GM21360 (cell line): ENCODE results near the gene PON3.

Experiments used
- ATAC-seq: cut with Tn5 transposase; IDR thresholded peaks from one replicate; pipeline ENCODE4 v1.9.1; 2021; ENCODE audit warnings: mild to moderate bottlenecking, moderate library complexity; ENCODE audit not compliant: unreplicated experiment

PON3 gene

DNA sequence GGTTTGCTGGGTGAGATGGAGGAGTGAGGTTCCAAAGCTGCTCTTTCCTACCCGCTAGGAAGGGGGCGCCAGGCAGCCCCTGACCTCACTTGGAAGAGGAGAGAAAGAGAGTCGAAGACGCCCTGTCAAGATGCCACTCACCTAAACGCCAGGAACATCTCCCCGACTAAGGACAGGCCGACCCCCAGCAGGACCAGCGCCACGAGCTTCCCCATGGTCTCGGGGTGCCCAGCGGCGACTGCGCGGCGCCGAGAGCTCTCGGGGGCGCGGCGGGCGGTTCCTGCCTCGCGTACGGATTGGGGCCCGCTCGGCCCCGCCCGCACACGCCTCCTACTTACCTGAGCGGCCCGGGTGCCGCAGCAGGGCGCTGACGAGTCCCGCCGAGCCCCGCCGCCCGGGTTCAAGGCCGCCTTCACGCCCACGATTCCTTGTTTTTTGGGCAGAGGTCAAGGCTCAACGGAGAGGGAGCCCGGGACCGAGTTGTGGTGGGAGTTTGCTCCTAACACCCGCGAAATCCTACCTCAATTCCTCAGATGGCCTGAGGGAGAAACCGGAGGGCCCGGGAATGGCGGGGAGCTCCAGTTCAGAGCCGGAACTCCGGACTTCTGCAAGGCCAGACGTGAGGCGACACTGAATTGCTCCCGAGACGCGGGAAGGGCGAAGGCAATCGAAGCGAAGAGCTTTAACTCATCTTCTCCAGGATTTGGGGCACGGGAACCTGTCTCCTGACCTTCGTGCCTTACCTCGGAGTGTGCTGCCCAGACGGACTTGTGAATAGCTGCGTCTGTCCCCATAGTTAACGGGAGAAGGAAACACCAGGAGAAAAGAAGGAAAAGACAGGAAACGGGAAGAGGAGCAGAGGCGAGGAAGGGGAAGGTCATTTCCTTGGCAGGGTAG lies at the start of gene PON3:
TSS of gene PON3 (minus strand) at position 240 of the 897 bp plus-strand sequence. CDS start at position 215, 25 bp downstream.
- ATAC-seq, result no peak

DNA sequence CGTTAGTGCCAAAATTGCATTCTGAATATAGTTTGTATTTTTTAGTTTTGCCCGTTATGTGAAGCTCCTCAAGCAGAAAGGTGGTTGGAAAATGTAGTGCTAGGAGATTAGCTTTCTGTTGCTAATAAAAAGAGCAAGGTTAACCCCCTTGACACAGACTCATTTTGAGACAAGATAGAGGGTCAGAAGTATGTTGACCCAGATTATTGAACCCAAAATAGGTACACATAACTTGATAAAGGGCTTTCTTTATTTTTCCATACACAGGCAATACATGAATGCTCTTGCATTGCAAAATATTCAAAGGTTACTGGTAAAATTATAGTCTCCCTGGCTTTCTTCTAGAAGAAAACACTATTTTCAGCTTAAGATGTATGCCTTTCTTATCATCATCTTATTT lies 48.6 kb upstream of the PON3 start:
- ATAC-seq, result no peak

DNA sequence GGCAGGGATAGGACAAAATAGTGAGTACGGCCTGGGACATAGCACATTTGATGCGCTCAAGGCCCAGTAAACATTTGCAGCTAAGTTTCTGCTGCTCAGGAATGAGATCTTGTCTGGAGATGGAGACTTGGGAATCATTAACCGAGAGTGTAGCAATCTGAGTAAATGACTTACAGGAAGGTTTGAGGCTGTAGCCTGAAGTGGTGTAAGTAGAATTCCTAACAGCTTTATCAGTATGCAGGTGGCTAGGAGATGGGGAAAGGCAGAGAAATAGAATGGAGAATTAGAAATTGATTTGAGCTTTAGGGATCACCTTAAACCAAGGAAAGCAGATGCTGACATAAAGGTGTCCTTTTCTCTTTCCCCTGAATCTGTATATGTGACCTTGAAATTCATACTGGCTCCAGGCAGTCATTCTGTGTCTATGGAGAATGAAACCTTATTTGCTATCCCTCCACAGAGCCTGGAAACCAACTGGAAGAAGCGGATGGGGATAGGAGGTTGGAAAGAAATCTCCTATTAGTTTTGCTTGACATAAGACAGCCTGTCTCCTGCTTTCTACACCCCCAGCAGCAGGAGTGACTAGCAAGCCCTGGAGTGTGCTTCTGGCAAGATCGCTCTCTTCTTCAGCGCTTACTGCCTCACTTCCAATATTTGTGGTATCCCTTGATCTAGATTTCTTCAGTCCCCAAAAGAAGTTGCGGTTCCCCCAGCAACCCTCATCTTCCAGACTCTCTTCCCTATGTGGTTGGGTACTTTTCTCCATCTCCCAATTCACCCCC lies 45.1 kb upstream of the PON3 start:
- ATAC-seq, result no peak

DNA sequence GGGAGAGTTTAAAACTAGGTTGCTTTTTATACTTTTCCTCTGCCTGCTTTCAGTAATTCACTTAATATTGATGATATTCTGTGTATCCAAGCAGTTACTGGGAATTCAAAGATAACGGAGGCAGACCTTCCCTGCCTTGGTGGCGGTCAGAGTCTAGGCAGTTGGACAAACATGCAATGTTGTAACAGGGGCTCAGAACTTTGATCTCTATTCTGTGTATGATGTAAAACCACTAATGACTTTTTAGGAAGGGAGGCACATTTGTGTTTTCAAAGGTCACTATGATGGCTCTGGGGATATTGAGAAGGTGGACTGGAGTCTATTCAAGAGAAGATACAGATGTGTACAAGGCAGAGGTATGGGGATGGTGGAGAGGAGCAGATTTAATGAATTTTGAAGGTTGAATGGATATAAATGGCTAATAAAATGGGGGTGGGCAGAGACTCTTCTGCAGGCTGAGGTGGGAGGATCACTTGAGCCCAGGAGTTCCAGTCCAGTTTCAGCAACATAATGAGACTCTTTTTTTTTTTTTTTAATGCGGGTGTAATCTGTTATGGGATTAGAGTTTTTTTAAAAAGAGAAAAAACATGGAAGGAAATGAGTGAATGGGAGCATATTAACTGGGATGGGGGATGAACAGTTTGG lies 44.3 kb upstream of the PON3 start:
- no peak for ATAC-seq

DNA sequence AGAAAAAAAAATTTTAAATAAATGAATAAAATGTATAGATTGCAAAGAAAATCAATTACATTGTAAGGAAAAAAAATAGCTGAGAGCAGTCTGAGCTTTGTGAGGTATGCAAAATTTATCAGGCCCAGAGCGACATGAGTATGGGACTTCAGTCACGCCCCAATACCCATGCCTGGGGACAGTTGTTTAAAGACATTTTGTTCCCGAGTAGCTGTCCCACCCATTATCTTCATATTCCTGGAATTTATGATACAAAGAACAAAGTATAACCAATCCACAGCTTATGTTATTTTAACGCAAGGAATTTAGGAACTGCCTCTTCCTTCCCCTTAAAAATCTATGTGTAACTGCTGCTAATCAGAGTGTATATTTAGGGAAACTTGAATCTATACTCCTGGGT lies 40.2 kb upstream of the PON3 start:
- ATAC-seq, result no peak

DNA sequence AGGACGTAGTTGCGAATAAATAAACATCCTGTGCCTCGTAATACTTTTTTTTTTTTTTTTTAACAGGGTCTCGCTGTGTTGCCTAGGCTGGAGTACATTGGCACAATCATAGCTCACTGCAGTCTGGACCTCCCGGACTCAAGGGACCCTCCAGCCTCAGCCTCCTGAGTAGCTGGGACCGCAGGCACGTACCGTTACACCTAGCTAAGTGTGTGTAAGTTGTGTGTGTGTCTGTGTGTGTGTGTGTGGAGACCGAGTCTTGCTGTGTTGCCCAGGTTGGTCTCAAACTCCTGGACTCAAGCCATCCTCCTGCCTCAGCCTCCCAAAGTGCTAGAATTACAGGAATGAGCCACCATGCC lies 39.2 kb upstream of the PON3 start:
- ATAC-seq, result no peak

DNA sequence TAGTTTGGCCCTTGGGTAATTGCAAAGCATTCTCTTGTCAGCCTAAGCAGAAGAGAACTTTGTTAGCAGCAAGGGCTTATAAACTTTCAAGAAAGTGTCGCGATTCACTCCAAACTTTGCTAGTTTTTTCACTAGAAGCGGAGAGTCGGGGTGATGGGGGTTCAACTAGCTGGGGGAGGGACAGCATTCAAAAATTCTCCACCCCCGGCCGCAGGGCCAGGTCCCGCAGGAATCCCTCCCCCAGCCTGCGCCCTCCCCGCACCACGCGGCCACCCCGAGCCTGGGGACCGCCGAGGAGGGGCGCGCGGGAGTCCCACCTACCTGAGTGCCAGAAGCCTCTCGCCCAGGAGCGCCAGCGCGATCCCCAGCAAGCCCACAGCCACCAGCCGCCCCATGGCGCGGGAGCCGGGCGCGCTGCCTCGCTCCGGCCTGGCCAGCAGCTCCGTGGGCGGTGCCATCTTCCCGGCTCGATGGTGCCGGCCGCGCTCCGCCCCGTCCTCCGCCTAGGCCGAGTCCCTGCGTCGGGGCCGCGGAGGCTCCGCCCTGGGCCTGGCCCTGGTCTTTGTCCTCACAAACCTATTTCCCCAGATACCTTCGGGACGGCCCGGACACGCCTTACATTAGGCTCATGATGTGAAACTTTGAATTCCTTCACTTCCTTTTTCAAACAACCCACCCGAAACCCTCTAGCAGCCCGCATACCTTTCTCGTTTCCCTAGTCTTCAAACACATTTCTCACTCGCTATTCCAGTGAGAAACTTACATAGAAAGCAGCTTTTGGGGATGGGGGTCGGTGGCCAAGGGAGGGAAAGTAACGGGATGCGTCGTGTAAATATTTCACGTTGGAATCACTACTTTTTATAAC lies 38.6 kb upstream of the PON3 start, which contains the start of gene PON2:
TSS of gene PON2 (minus strand) at position 472 of the 865 bp plus-strand sequence. CDS start at position 395, 77 bp downstream.
- peak; percentile 97 for ATAC-seq

DNA sequence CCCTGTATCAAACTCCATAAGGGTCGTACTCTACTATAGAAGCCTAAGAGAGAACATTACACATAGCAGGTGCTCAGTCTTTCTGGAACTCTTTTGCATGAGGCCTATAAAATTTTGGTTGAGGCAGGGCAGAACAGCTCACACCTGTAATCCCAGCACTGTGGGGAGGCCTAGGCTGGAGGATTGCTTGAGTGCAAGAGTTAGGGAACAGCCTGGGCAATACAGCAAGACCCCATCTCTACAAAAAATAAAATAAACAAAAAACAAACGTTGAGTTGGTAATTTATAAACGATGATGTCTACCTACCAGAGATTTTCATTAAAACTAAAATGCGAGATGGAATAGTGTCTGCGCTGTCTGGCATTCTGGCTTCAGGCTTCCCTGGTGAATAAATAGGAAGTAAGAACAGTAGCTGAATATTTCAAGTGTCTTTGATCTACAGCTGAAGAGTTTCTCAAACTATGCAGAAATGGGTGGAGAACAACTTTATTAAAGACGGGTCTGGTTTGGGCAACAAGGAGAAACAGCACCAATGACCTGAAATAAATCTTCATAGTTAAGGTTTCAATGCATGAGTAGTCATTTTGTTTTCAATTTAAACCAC lies 37.9 kb upstream of the PON3 start:
- no peak for ATAC-seq

DNA sequence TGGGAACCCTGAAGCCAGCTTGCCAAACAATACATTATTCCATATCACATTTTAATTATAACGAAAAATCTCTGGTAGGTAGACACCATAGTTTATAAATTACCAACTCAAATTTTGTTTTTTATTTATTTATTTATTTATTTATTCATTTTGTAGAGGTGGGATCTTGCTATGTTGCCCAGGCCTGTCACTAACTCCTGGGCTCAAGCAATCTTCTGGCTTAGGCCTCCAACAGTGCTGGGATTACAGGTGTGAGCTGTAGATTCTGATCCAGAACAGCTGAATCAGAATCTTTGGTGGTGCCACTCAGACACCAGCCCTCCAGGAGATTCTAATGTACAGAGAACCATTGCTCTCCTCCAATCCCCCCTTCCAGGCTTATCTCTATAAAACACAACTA lies 37.0 kb upstream of the PON3 start:
- ATAC-seq, result no peak

DNA sequence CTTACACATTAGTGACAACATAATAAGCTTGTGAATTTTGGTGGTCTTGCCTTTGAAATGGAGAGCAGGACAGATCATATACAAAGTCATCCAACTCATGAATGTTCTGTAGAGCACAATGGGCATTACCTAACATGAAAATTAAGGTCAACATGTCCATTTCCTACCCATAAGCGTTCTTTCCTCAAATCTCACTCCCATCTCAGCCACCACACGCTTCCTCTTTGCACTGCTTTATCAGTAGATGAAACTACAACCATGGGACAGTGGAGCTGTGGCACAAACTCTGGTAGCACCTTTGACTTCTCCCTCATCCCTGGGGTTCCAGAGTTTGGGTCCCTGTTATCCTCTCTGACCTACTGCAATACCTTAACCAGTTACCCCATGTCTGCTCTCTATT lies 36.4 kb upstream of the PON3 start:
- ATAC-seq, result no peak

DNA sequence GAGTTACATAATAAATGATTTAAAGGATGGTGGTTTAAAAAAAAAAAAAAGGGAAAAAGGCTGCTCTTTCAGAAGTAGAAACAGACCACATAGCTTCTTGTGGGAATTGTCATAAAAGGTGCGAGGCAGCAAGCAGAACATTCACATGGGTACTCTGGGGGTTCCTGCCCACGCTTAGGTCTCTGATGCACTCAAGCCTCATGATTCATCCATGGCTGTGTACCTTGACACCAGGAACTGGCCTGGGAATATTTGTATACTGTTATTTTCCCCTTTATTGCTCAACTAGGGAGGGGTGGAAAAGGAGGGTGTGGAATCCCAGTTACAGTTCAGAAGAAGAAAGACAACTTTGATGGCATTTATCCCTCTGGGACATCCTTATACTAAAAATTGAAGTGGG lies 34.7 kb upstream of the PON3 start:
- no peak for ATAC-seq

DNA sequence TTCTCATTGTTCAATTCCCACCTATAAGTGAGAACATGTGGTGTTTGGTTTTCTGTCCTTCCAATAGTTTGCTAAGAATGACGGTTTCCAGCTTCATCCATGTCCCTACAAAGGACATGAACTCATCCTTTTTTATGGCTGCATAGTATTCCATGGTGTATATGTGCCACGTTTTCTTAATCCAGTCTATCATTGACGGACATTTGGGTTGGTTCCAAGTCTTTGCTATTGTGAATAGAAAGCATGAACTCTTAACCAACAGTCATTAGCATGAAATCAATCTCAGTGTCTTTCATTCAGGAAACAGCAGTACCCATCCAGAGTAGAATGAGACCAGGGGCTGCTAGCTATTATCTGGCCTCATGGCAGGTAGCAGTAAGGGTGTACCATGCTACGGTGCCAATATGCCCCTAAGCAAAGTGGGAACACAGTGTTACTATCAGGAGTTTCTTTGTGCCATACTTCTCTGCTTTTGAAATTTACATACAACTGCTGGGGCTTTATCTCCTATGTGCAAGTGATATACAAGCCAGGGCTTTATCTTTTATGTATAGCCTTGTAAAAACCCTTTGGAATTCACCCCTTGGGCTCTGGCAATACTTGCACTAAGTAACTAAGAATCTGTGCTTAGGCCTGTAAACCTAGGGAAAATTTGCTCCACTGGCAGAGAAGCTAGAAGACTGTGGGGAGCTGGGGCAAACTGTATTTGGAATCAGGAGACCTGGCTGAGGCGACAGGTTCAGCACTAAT lies 33.2 kb upstream of the PON3 start:
- ATAC-seq, result no peak

DNA sequence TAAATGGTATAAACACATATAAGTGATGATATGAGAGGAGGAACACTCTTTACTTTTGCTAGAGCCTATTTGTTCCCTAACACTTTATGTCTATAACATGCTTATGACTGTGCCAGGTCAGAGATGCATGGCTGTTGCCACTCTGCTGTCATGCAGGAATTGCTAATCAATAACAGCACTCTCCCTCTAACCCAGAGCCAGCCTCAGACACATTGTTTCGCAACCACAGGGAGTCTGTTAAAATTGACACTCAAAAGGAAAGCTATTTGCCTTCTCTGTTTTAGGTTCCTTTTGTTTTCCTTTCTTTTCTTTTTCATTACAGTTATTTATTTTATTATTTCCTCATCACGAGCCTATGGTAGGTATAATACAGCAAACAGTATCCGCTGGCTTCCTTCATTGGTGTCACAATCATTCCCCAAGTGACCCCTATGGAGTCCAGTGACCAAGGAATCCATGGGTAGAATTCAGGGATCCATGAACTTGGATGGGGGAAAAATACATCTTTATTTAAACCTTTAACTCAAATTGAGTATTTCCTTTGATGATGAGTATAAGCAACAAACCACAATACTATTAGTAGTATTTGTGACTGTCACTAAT lies 31.8 kb upstream of the PON3 start:
- no peak for ATAC-seq

DNA sequence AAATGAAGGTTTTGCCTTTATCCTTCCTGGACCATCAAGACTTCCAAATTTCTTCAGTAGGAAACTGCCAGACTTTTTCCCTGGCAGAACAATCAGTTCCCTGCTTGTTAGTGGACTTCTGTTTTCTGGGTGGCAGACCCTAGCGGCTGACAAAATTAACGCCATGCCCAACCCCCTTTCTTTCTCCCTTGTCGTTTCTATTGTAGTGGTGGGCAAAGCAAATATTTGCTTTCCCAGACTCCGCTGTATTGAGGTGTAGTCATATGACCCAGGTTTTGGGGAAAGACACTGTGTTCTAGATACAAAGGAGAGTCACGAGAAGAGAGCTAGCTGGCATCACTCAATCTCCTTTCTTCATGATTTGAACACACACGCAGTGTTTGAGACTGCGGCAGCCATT lies 31.0 kb upstream of the PON3 start:
- no peak for ATAC-seq

DNA sequence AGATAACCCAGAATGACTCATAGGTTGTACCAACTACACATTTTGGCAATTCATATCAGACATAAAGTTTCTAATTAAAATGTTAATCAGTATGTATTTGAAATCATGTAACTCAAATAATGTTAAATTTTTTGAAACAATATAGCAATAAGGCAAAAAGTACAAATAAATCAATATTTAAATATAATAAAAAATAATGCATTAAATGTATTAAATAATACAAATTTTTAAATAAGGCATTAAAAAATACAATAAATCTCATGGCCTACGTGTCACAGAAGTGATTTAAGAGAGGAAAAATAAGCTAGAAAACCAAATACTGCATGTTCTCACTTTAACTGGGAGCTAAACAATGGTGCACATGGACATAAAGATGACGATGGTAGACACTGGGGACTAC lies 29.5 kb upstream of the PON3 start:
- ATAC-seq, result no peak

DNA sequence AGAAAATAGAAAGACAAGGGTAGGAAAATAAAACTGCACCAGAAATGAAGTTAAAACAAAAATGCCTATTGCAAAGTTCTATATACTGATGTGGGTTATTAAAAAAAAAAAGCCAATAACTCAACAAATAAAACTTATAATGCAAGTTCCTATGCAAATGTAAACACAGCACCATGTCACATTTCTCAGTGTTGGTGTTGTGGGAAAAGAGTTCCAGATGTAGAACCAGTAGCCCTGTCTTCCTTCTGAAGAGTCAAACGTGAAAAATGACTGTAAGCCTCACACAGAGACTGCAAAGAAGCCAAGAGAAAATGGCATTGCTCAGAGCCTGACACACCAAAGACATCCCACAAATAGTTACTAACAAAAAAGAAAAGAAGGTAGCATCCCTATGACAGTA lies 28.5 kb upstream of the PON3 start:
- no peak for ATAC-seq

DNA sequence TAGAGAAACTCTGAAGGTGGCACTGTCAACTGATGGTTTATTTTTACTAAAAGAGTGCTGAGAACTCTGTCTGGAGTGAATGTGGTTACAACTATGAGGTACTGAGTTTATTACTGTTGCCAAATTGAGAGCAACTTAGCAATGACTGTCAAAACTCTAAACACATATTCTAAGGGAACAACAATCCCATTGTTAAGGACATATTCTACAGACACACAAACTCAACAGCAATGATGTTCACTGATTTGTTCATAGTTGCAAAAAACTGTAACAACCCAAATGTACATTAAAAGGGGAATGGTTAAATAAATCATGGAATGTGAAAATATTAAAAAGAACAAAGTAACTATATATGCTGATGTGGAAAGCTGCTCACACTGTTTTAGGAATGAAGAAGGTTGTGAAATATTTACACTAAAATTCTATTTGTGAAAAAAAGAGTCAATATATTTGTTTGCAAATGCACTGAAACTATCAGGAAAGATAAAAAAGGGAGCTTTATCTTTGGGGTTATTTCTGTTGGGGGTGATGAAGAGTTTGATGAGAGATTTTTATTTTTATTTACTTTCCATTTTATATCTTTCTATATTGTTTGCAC lies 25.8 kb upstream of the PON3 start:
- no peak for ATAC-seq

DNA sequence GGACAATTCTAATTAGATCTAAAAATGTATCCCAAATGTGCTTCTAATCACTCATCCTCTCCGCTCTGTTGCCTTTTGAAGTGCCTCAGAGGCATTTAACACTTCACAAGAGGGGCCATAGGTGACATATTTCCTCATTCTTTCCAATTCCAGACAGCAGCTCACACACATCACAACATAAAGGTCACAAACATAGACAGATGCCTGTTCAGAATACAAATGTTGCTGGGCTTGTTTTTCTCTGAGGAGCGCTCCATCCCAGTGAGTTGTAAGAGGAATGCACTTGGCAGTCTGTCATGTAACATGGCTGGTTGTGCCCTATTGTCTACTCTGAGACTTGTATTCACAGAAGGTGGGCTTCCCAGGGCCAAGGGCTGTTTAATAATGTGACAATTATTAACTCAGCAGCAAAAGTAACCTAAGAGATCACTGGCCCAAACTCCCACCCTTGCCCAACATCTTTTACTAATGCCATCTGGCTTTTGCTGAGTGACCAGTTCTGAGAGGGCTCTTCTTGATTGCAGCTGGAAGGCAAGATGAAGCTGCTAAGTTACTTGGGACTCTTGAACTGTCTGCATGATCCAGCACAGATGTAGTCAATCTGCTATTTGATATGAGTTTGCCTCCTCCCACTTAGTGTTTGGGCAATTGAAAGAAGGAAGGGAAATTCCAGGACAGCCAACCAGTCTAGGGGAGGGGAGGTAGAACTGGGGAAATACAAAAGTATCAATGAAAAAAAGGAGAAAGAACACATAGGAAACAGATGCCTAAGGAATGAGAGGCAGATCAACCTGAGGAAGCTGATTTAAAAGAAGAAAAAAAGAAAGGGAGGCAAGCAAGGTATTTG lies 25.0 kb upstream of the PON3 start:
- no peak for ATAC-seq
